KMS-11 (cell line): Measurements from ENCODE around the gene FGF12.

Experiments used
- H2AFZ ChIP-seq: fragments of 200-600 bp; sonication (generic); 2 replicates; pipeline ENCODE4 v1.6.1; 2016; ENCODE audit warnings: antibody characterized with exemption, mixed run types, low read depth
- H3K27ac ChIP-seq: fragments of 200-600 bp; sonication (generic); 2 replicates; pipeline ENCODE4 v1.6.1; 2016; ENCODE audit warnings: mild to moderate bottlenecking, mixed run types
- H3K27me3 ChIP-seq: fragments of 200-600 bp; sonication (generic); 2 replicates; pipeline ENCODE4 v1.6.1; 2017; ENCODE audit warnings: mild to moderate bottlenecking, low read depth, mixed run types, moderate library complexity; ENCODE audit not compliant: insufficient read depth
- H3K36me3 ChIP-seq: fragments of 200-600 bp; sonication (generic); 2 replicates; pipeline ENCODE4 v1.6.1; 2017; ENCODE audit warnings: mild to moderate bottlenecking, mixed run types; ENCODE audit not compliant: insufficient read depth
- H3K4me1 ChIP-seq: fragments of 200-600 bp; sonication (generic); 2 replicates; pipeline ENCODE4 v1.6.1; 2016; ENCODE audit warnings: mild to moderate bottlenecking, low read depth, mixed run types; ENCODE audit not compliant: poor library complexity, severe bottlenecking
- H3K4me2 ChIP-seq: fragments of 200-600 bp; sonication (generic); 2 replicates; pipeline ENCODE4 v1.7.0; 2016; ENCODE audit warnings: mild to moderate bottlenecking, mixed run types
- H3K4me3 ChIP-seq: fragments of 200-600 bp; sonication (generic); IDR thresholded peaks from 2 replicates; pipeline ENCODE4 v1.6.1; 2017; ENCODE audit warnings: low read depth, low read length, mixed read lengths; ENCODE audit not compliant: insufficient read depth
- H3K79me2 ChIP-seq: fragments of 200-600 bp; sonication (generic); 2 replicates; pipeline ENCODE4 v1.6.1; 2016; ENCODE audit warnings: low read depth, mixed run types; ENCODE audit not compliant: insufficient read depth
- H3K9ac ChIP-seq: fragments of 200-600 bp; sonication (generic); 2 replicates; pipeline ENCODE4 v1.6.1; 2016; ENCODE audit warnings: mild to moderate bottlenecking, mixed run types
- H4K20me1 ChIP-seq: fragments of 200-600 bp; sonication (generic); 2 replicates; pipeline ENCODE4 v1.6.1; 2016; ENCODE audit warnings: mild to moderate bottlenecking, mixed run types; ENCODE audit not compliant: insufficient read depth
- CTCF ChIP-seq: fragments of 200-600 bp; sonication (generic); conservative IDR thresholded peaks from 2 replicates; pipeline ENCODE4 v1.6.1; 2017; ENCODE audit warnings: low read depth, mild to moderate bottlenecking, antibody characterized with exemption, low read length, moderate library complexity, mixed read lengths

The FGF12 gene

GRCh38 chr3:192169332-192169915 is 557.9 kb downstream of the FGF12 start:
- H3K27ac ChIP-seq, result no peak overlapping the region
- no peaks in the 10 kb centered on the region for H3K27me3 ChIP-seq
- H2AFZ ChIP-seq, result no peak overlapping the region
- H3K79me2 ChIP-seq, result no peaks in the 10 kb centered on the region
- H4K20me1 ChIP-seq, result no peaks in the 10 kb centered on the region
- no peak overlapping the region for H3K4me2 ChIP-seq
- no peak for TF ChIP-seq CTCF
- no peaks in the 10 kb centered on the region for H3K4me1 ChIP-seq
- H3K36me3 ChIP-seq, result no peaks in the 10 kb centered on the region
- no peak overlapping the region for H3K9ac ChIP-seq
- H3K4me3 ChIP-seq, result no peak overlapping the region

- no peak overlapping the region for H3K4me2 ChIP-seq
- no peaks in the 10 kb centered on the region for H4K20me1 ChIP-seq
- TF ChIP-seq CTCF, result no peak
- H3K27ac ChIP-seq, result no peak overlapping the region
- H3K9ac ChIP-seq, result no peak overlapping the region
- H3K36me3 ChIP-seq, result no peaks in the 10 kb centered on the region
- H3K27me3 ChIP-seq, result no peaks in the 10 kb centered on the region
- H3K79me2 ChIP-seq, result no peaks in the 10 kb centered on the region
- no peak overlapping the region for H3K4me3 ChIP-seq
- H3K4me1 ChIP-seq, result no peaks in the 10 kb centered on the region
- H2AFZ ChIP-seq, result no peak overlapping the region
Measured at GRCh38 chr3:192168202-192168601, 559.1 kb downstream of the FGF12 start.

- Histone ChIP-seq H3K9ac (no peak overlapping the region), H3K4me1 (no peaks in the 10 kb centered on the region), H4K20me1 (no peaks in the 10 kb centered on the region), H3K36me3 (no peaks in the 10 kb centered on the region), H2AFZ (no peak overlapping the region), H3K79me2 (no peaks in the 10 kb centered on the region), H3K4me3 (no peak overlapping the region), H3K4me2 (no peak overlapping the region), H3K27me3 (no peaks in the 10 kb centered on the region), H3K27ac (no peak overlapping the region)
- TF ChIP-seq CTCF, result no peak
Measured at GRCh38 chr3:192165552-192165951, 561.8 kb downstream of the FGF12 start.

- H3K36me3 ChIP-seq, result no peaks in the 10 kb centered on the region
- H3K79me2 ChIP-seq, result no peaks in the 10 kb centered on the region
- TF ChIP-seq CTCF, result no peak
- H4K20me1 ChIP-seq, result no peaks in the 10 kb centered on the region
- H3K9ac ChIP-seq, result no peak overlapping the region
- no peaks in the 10 kb centered on the region for H3K27me3 ChIP-seq
- H2AFZ ChIP-seq, result no peak overlapping the region
- H3K27ac ChIP-seq, result no peak overlapping the region
- no peaks in the 10 kb centered on the region for H3K4me1 ChIP-seq
- no peak overlapping the region for H3K4me2 ChIP-seq
- H3K4me3 ChIP-seq, result no peak overlapping the region
Measured at GRCh38 chr3:192161661-192162060, 565.7 kb downstream of the FGF12 start.
